Measurements from ENCODE around the gene ABCC8. TPM values are rescaled to one million over a fixed set of nuclear protein-coding genes. Genes with fewer than 3 reads are reported as not detected.

Gene ABCC8
- total RNA-seq, 1 donor: not detected

GRCh38 chr11:17384002-17384511 lies 92.6 kb downstream of the ABCC8 start:
- no peak overlapping the region for H3K27ac ChIP-seq (ENCODE audit: low read depth, low read length)
- no peak overlapping the region for H2AFZ ChIP-seq (ENCODE audit: low read length)
- peak; percentile 92 for DNase-seq (ENCODE audit: insufficient read length, low spot score, missing footprints)
- H4K20me1 ChIP-seq (ENCODE audit: insufficient read depth, low read length): peaks cover 3% of the 10 kb centered on the region
- no peak overlapping the region for H3K4me3 ChIP-seq (ENCODE audit: insufficient read depth, low read length)
- peaks cover 3% of the 10 kb centered on the region for H3K27me3 ChIP-seq (ENCODE audit: insufficient read depth, low read length)
- no peaks in the 10 kb centered on the region for H3K36me3 ChIP-seq (ENCODE audit: insufficient read depth, low read length)
- H3K4me2 ChIP-seq (ENCODE audit: insufficient read depth, low read length): no peak overlapping the region
- peak; percentile 94 for TF ChIP-seq CTCF (IDR thresholded peaks at IDR 0.05; ENCODE audit: extremely low read depth, low read depth, low read length)
- no peaks in the 10 kb centered on the region for H3K79me2 ChIP-seq (ENCODE audit: insufficient read depth, low read length)
- H3K4me1 ChIP-seq (ENCODE audit: insufficient read depth, low read length): peaks cover 6% of the 10 kb centered on the region
- H3K9me3 ChIP-seq (ENCODE audit: low read depth, low read length): no peaks in the 10 kb centered on the region

- H3K4me2 ChIP-seq (ENCODE audit: insufficient read depth, low read length): no peak overlapping the region
- no peak for TF ChIP-seq CTCF (IDR thresholded peaks at IDR 0.05; ENCODE audit: extremely low read depth, low read depth, low read length)
- peaks cover 3% of the 10 kb centered on the region for H3K27me3 ChIP-seq (ENCODE audit: insufficient read depth, low read length)
- no peak for DNase-seq (ENCODE audit: insufficient read length, low spot score, missing footprints)
- no peak overlapping the region for H3K27ac ChIP-seq (ENCODE audit: low read depth, low read length)
- peaks cover 3% of the 10 kb centered on the region for H4K20me1 ChIP-seq (ENCODE audit: insufficient read depth, low read length)
- no peaks in the 10 kb centered on the region for H3K79me2 ChIP-seq (ENCODE audit: insufficient read depth, low read length)
- no peaks in the 10 kb centered on the region for H3K9me3 ChIP-seq (ENCODE audit: low read depth, low read length)
- H3K4me3 ChIP-seq (ENCODE audit: insufficient read depth, low read length): no peak overlapping the region
- peaks cover 6% of the 10 kb centered on the region for H3K4me1 ChIP-seq (ENCODE audit: insufficient read depth, low read length)
- H2AFZ ChIP-seq (ENCODE audit: low read length): no peak overlapping the region
- no peaks in the 10 kb centered on the region for H3K36me3 ChIP-seq (ENCODE audit: insufficient read depth, low read length)
These were observed 93.2 kb downstream of the ABCC8 start for GRCh38 chr11:17383461-17383860.

- Histone ChIP-seq H3K27me3 (ENCODE audit: insufficient read depth, low read length) (peaks cover 3% of the 10 kb centered on the region), H3K4me2 (ENCODE audit: insufficient read depth, low read length) (no peak overlapping the region), H3K27ac (ENCODE audit: low read depth, low read length) (no peak overlapping the region), H4K20me1 (ENCODE audit: insufficient read depth, low read length) (peaks cover 3% of the 10 kb centered on the region), H3K79me2 (ENCODE audit: insufficient read depth, low read length) (no peaks in the 10 kb centered on the region), H3K36me3 (ENCODE audit: insufficient read depth, low read length) (no peaks in the 10 kb centered on the region), H3K4me3 (ENCODE audit: insufficient read depth, low read length) (no peak overlapping the region), H3K9me3 (ENCODE audit: low read depth, low read length) (no peaks in the 10 kb centered on the region), H2AFZ (ENCODE audit: low read length) (no peak overlapping the region), H3K4me1 (ENCODE audit: insufficient read depth, low read length) (peaks cover 6% of the 10 kb centered on the region)
- no peak for TF ChIP-seq CTCF (IDR thresholded peaks at IDR 0.05; ENCODE audit: extremely low read depth, low read depth, low read length)
- DNase-seq (ENCODE audit: insufficient read length, low spot score, missing footprints): no peak
These were observed 94.5 kb downstream of the ABCC8 start for GRCh38 chr11:17382046-17382728.

- Histone ChIP-seq H3K27me3 (ENCODE audit: insufficient read depth, low read length) (peaks cover 3% of the 10 kb centered on the region), H3K4me1 (ENCODE audit: insufficient read depth, low read length) (peaks cover 6% of the 10 kb centered on the region), H3K27ac (ENCODE audit: low read depth, low read length) (no peak overlapping the region), H3K4me2 (ENCODE audit: insufficient read depth, low read length) (no peak overlapping the region), H3K36me3 (ENCODE audit: insufficient read depth, low read length) (no peaks in the 10 kb centered on the region), H4K20me1 (ENCODE audit: insufficient read depth, low read length) (peaks cover 3% of the 10 kb centered on the region), H2AFZ (ENCODE audit: low read length) (peak overlapping the region; percentile 21), H3K9me3 (ENCODE audit: low read depth, low read length) (no peaks in the 10 kb centered on the region), H3K79me2 (ENCODE audit: insufficient read depth, low read length) (no peaks in the 10 kb centered on the region), H3K4me3 (ENCODE audit: insufficient read depth, low read length) (no peak overlapping the region)
- no peak for TF ChIP-seq CTCF (IDR thresholded peaks at IDR 0.05; ENCODE audit: extremely low read depth, low read depth, low read length)
- no peak for DNase-seq (ENCODE audit: insufficient read length, low spot score, missing footprints)
These were observed 95.5 kb downstream of the ABCC8 start for GRCh38 chr11:17381156-17381555.
